H9 (cell line): ENCODE measurements around the gene NF1. TPM values are rescaled to one million over a fixed set of nuclear protein-coding genes. Genes with fewer than 3 reads are reported as not detected.

ENCODE experiments used
- DNase-seq: peaks from one replicate; pipeline ENCODE4 v3.0.0-alpha.2; 2017
- H2AFZ ChIP-seq: one replicate; pipeline ENCODE4 v1.6.1; 2013; ENCODE audit warnings: mild to moderate bottlenecking, low read length, control low read depth, moderate library complexity
- H2AK5ac ChIP-seq: 2 replicates; pipeline ENCODE4 v1.6.1; 2013; ENCODE audit warnings: low read length, control low read depth, mixed read lengths; ENCODE audit not compliant: insufficient read length
- H2BK120ac ChIP-seq: one replicate; pipeline ENCODE4 v1.6.1; 2013; ENCODE audit warnings: low read depth, mild to moderate bottlenecking, low read length, control low read depth, inconsistent platforms; ENCODE audit not compliant: poor library complexity, severe bottlenecking
- H2BK12ac ChIP-seq: 2 replicates; pipeline ENCODE4 v1.6.1; 2013; ENCODE audit warnings: low read length, control low read depth, mixed read lengths, low read depth; ENCODE audit not compliant: insufficient read length
- H2BK15ac ChIP-seq: 2 replicates; pipeline ENCODE4 v1.6.1; 2013; ENCODE audit warnings: low read depth, low read length, control low read depth
- H2BK20ac ChIP-seq: one replicate; pipeline ENCODE4 v1.6.1; 2013; ENCODE audit warnings: low read depth, mild to moderate bottlenecking, low read length, control low read depth, inconsistent platforms; ENCODE audit not compliant: poor library complexity, severe bottlenecking
- H2BK5ac ChIP-seq: 2 replicates; pipeline ENCODE4 v1.6.1; 2013; ENCODE audit warnings: low read length, control low read depth, mixed read lengths; ENCODE audit not compliant: insufficient read length
- H3K14ac ChIP-seq: 2 replicates; pipeline ENCODE4 v1.6.1; 2013; ENCODE audit warnings: low read length, control low read depth; ENCODE audit not compliant: insufficient read depth
- H3K18ac ChIP-seq: 2 replicates; pipeline ENCODE4 v1.6.1; 2013; ENCODE audit warnings: low read depth, mild to moderate bottlenecking, mixed read lengths, low read length, control low read depth; ENCODE audit not compliant: insufficient read length
- H3K23ac ChIP-seq: 2 replicates; pipeline ENCODE4 v1.6.1; 2013; ENCODE audit warnings: low read length, control low read depth, mixed read lengths, low read depth; ENCODE audit not compliant: insufficient read length
- H3K23me2 ChIP-seq: 2 replicates; pipeline ENCODE4 v1.6.1; 2013; ENCODE audit warnings: low read depth, mild to moderate bottlenecking, mixed read lengths, low read length, control low read depth; ENCODE audit not compliant: insufficient read length, poor library complexity, severe bottlenecking
- H3K27ac ChIP-seq: 2 replicates; pipeline ENCODE4 v1.5.1; 2013; ENCODE audit warnings: low read length, control low read depth, mixed read lengths, low read depth; ENCODE audit not compliant: insufficient read length
- H3K27me3 ChIP-seq: 2 replicates; pipeline ENCODE4 v1.6.1; 2013; ENCODE audit warnings: low read length, control low read depth, inconsistent platforms; ENCODE audit not compliant: insufficient read depth
- H3K4ac ChIP-seq: 2 replicates; pipeline ENCODE4 v1.6.1; 2013; ENCODE audit warnings: low read depth, mild to moderate bottlenecking, control low read depth, inconsistent platforms, low read length, moderate library complexity
- H3K4me1 ChIP-seq: 2 replicates; pipeline ENCODE4 v1.6.1; 2013; ENCODE audit warnings: low read length, control low read depth, inconsistent platforms; ENCODE audit not compliant: insufficient read depth
- H3K4me2 ChIP-seq: 2 replicates; pipeline ENCODE4 v1.6.1; 2013; ENCODE audit warnings: low read length, control low read depth, mixed read lengths; ENCODE audit not compliant: insufficient read length, insufficient read depth
- H3K56ac ChIP-seq: 2 replicates; pipeline ENCODE4 v1.6.1; 2013; ENCODE audit warnings: low read depth, mild to moderate bottlenecking, mixed read lengths, low read length, control low read depth; ENCODE audit not compliant: insufficient read length
- H3K79me1 ChIP-seq: 2 replicates; pipeline ENCODE4 v1.6.1; 2013; ENCODE audit warnings: low read depth, mild to moderate bottlenecking, moderate library complexity, low read length, control low read depth, inconsistent platforms; ENCODE audit not compliant: insufficient read depth, poor library complexity, severe bottlenecking
- H3K79me2 ChIP-seq: 2 replicates; pipeline ENCODE4 v1.6.1; 2013; ENCODE audit warnings: low read length, control low read depth, inconsistent platforms; ENCODE audit not compliant: insufficient read depth
- H3K9ac ChIP-seq: 2 replicates; pipeline ENCODE4 v1.6.1; 2013; ENCODE audit warnings: low read length, control low read depth, mixed read lengths; ENCODE audit not compliant: insufficient read length; ENCODE audit errors: extremely low read depth
- H3K9me3 ChIP-seq: one replicate; pipeline ENCODE4 v1.6.1; 2013; ENCODE audit warnings: low read depth, low read length, inconsistent platforms; ENCODE audit not compliant: control insufficient read depth
- H3T11ph ChIP-seq: one replicate; pipeline ENCODE4 v1.6.1; 2013; ENCODE audit warnings: mild to moderate bottlenecking, low read length, control low read depth, inconsistent platforms
- H4K20me1 ChIP-seq: one replicate; pipeline ENCODE4 v1.6.1; 2013; ENCODE audit not compliant: control insufficient read depth, insufficient read length, insufficient read depth
- H4K5ac ChIP-seq: 2 replicates; pipeline ENCODE4 v1.6.1; 2013; ENCODE audit warnings: low read depth, mild to moderate bottlenecking, mixed read lengths, low read length, control low read depth; ENCODE audit not compliant: insufficient read length
- H4K8ac ChIP-seq: replicated peaks from 2 replicates; pipeline ENCODE4 v1.6.1; 2013; ENCODE audit warnings: low read length, control low read depth, mixed read lengths, low read depth; ENCODE audit not compliant: insufficient read length
- H4K91ac ChIP-seq: 2 replicates; pipeline ENCODE4 v1.6.1; 2013; ENCODE audit warnings: low read depth, mild to moderate bottlenecking, moderate library complexity, mixed read lengths, low read length, control low read depth; ENCODE audit not compliant: insufficient read length
- H3K27ac Mint-ChIP-seq, 3 experiments: 2 replicates in 2 of 3; 3 replicates in 1 of 3; pipeline ENCODE4 v1.8.0; 2020 to 2021; ENCODE audit warnings: mixed read lengths in 3 of 3, mild to moderate bottlenecking in 1 of 3, moderate library complexity in 1 of 3
- H3K27me3 Mint-ChIP-seq: 2 replicates; pipeline ENCODE4 v1.8.0; 2021; ENCODE audit warnings: low read depth, mild to moderate bottlenecking, moderate library complexity, mixed read lengths
- H3K36me3 Mint-ChIP-seq, 3 experiments: 2 replicates in 2 of 3; 3 replicates in 1 of 3; pipeline ENCODE4 v1.8.0; 2020 to 2021; ENCODE audit warnings: low read depth in 3 of 3, mixed read lengths in 3 of 3; ENCODE audit not compliant: insufficient read depth in 1 of 3
- H3K4me1 Mint-ChIP-seq, 2 experiments: 2 replicates each; pipeline ENCODE4 v1.8.0; 2020; ENCODE audit warnings: mixed read lengths in 2 of 2
- H3K4me3 Mint-ChIP-seq, 2 experiments: 2 replicates in 1 of 2; 3 replicates in 1 of 2; pipeline ENCODE4 v1.8.0; 2020 to 2021; ENCODE audit warnings: mild to moderate bottlenecking in 2 of 2, mixed read lengths in 2 of 2, moderate library complexity in 1 of 2
- H3K9me3 Mint-ChIP-seq, 2 experiments: 2 replicates in 1 of 2; 3 replicates in 1 of 2; pipeline ENCODE4 v1.8.0; 2020; ENCODE audit warnings: mild to moderate bottlenecking in 2 of 2, mixed read lengths in 2 of 2, moderate library complexity in 1 of 2
- CTCF ChIP-seq: fragments of 200-600 bp; sonication (generic); conservative IDR thresholded peaks from 3 replicates; pipeline ENCODE4 v1.8.0; 2021; ENCODE audit warnings: antibody characterized with exemption, mild to moderate bottlenecking
- WGBS: extraction: QIAGEN DNeasy Blood & Tissue Kit; methylation state at CpG from one replicate; pipeline ENCODE4 v1.1.7; 2013; ENCODE audit warnings: missing lambda C conversion rate, low lambda C conversion rate, mixed read lengths; ENCODE audit not compliant: insufficient read length; ENCODE audit errors: extremely low coverage; 5-methylcytosine and 5-hydroxymethylcytosine counted together
- total RNA-seq: library from RNA; stranded (reverse); gene quantifications from 2 replicates; pipeline ENCODE4 v1.2.1, GENCODE V29; 2021

NF1 gene
- total RNA-seq, 1 experiment from 2014 or later = 38.1 TPM

- H2BK20ac ChIP-seq = no peak overlapping the region
- H3K18ac ChIP-seq = no peak overlapping the region
- H3T11ph ChIP-seq = no peak overlapping the region
- H3K4me2 ChIP-seq = no peak overlapping the region
- no peak overlapping the region for H2BK12ac ChIP-seq
- WGBS = no CpG with 5 or more reads among the region's 7 CpGs
- H3K4me1 ChIP-seq = no peaks in the 10 kb centered on the region; the same call in 1 of the 2 replicates
- Mint-ChIP-seq H3K4me3 (no peak overlapping the region), H3K27ac (no peak overlapping the region; a peak in 2 of 7 replicates), H3K9me3 (no peaks in the 10 kb centered on the region; a peak in 1 of 5 replicates), H3K4me1 (peaks cover 50 to 78% of the 10 kb centered on the region in 2 experiments), H3K27me3 (no peaks in the 10 kb centered on the region), H3K36me3 (no peaks in the 10 kb centered on the region)
- no peak overlapping the region for H2BK15ac ChIP-seq
- no peak overlapping the region for H4K91ac ChIP-seq
- no peak overlapping the region for H3K9ac ChIP-seq
- no peaks in the 10 kb centered on the region for H3K27me3 ChIP-seq
- peak; percentile 19; the same call in 1 of the 3 replicates for TF ChIP-seq CTCF
- no peak overlapping the region for H2BK5ac ChIP-seq
- H4K20me1 ChIP-seq = peaks cover 4% of the 10 kb centered on the region
- H3K23me2 ChIP-seq = no peaks in the 10 kb centered on the region
- H3K9me3 ChIP-seq = no peaks in the 10 kb centered on the region
- no peak overlapping the region for H3K14ac ChIP-seq
- no peaks in the 10 kb centered on the region for H3K79me2 ChIP-seq
- H3K27ac ChIP-seq = no peak overlapping the region
- no peak overlapping the region for H3K56ac ChIP-seq
- no peak overlapping the region for H4K5ac ChIP-seq
- no peak overlapping the region for H2BK120ac ChIP-seq
- DNase-seq = peak; percentile 76
- no peak overlapping the region for H3K4ac ChIP-seq
- no peak overlapping the region for H3K23ac ChIP-seq
- H2AFZ ChIP-seq = no peak overlapping the region
- H4K8ac ChIP-seq = no peak overlapping the region
- no peak overlapping the region for H2AK5ac ChIP-seq
- H3K79me1 ChIP-seq = no peaks in the 10 kb centered on the region
These were observed 320.3 kb downstream of the NF1 start for GRCh38 chr17:31415004-31415454.
